ENCODE measurements around the gene DAW1.

DNA sequence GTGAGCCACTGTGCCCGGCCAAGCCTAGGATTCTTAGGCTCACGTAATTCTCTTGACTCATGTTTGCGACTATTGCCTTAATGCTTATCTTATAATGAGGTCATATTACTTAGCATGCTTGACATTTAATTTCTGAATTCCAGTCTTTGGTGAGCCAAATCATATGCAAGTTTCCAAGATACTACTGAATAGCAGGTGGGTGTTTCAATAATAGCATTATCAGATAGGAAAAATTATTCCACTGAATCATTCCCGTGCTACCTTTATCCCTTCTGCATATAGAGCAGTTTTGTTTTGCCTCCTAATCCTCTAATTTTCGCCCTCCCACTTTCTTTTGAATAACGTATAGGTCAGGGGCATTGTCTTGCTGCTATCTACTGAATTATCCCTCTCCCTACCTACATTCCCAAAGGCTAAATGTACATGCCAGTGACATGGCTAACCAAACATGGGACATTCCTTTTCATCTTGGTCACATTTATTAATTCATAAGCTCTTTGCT is 4.9 kb downstream of the DAW1 start:
- TF ChIP-seq, protein P1, sequence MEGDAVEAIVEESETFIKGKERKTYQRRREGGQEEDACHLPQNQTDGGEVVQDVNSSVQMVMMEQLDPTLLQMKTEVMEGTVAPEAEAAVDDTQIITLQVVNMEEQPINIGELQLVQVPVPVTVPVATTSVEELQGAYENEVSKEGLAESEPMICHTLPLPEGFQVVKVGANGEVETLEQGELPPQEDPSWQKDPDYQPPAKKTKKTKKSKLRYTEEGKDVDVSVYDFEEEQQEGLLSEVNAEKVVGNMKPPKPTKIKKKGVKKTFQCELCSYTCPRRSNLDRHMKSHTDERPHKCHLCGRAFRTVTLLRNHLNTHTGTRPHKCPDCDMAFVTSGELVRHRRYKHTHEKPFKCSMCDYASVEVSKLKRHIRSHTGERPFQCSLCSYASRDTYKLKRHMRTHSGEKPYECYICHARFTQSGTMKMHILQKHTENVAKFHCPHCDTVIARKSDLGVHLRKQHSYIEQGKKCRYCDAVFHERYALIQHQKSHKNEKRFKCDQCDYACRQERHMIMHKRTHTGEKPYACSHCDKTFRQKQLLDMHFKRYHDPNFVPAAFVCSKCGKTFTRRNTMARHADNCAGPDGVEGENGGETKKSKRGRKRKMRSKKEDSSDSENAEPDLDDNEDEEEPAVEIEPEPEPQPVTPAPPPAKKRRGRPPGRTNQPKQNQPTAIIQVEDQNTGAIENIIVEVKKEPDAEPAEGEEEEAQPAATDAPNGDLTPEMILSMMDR (IDR thresholded peaks at IDR 0.05) = no peak
- TF ChIP-seq POLR2AphosphoS5 (IDR thresholded peaks at IDR 0.05; ENCODE audit: low read depth, low read length) = no peak
- TF ChIP-seq, protein P2, sequence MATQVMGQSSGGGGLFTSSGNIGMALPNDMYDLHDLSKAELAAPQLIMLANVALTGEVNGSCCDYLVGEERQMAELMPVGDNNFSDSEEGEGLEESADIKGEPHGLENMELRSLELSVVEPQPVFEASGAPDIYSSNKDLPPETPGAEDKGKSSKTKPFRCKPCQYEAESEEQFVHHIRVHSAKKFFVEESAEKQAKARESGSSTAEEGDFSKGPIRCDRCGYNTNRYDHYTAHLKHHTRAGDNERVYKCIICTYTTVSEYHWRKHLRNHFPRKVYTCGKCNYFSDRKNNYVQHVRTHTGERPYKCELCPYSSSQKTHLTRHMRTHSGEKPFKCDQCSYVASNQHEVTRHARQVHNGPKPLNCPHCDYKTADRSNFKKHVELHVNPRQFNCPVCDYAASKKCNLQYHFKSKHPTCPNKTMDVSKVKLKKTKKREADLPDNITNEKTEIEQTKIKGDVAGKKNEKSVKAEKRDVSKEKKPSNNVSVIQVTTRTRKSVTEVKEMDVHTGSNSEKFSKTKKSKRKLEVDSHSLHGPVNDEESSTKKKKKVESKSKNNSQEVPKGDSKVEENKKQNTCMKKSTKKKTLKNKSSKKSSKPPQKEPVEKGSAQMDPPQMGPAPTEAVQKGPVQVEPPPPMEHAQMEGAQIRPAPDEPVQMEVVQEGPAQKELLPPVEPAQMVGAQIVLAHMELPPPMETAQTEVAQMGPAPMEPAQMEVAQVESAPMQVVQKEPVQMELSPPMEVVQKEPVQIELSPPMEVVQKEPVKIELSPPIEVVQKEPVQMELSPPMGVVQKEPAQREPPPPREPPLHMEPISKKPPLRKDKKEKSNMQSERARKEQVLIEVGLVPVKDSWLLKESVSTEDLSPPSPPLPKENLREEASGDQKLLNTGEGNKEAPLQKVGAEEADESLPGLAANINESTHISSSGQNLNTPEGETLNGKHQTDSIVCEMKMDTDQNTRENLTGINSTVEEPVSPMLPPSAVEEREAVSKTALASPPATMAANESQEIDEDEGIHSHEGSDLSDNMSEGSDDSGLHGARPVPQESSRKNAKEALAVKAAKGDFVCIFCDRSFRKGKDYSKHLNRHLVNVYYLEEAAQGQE (IDR thresholded peaks at IDR 0.05; ENCODE audit: insufficient read depth in 1 of 2, low read depth in 2 of 2, low read length in 1 of 2) = no peak

Measured in Panc1 (cell line).